HUES64 (cell line): ENCODE results near the gene SNX4.

Experiments used
- H3K27ac ChIP-seq: 2 replicates; pipeline ENCODE4 v1.7.0; 2013; ENCODE audit warnings: low read depth, low read length, inconsistent platforms
- H3K27me3 ChIP-seq: 2 replicates; pipeline ENCODE4 v1.6.1; 2013; ENCODE audit warnings: mild to moderate bottlenecking, low read length; ENCODE audit not compliant: insufficient read depth
- H3K36me3 ChIP-seq: 2 replicates; pipeline ENCODE4 v1.6.1; 2013; ENCODE audit warnings: mild to moderate bottlenecking, low read length; ENCODE audit not compliant: insufficient read depth
- H3K4me1 ChIP-seq: 2 replicates; pipeline ENCODE4 v1.6.1; 2013; ENCODE audit warnings: mild to moderate bottlenecking, low read length, moderate library complexity; ENCODE audit not compliant: insufficient read depth
- H3K4me3 ChIP-seq: 2 replicates; pipeline ENCODE4 v1.5.1; 2013; ENCODE audit warnings: mild to moderate bottlenecking, low read length, moderate library complexity
- H3K9ac ChIP-seq: 2 replicates; pipeline ENCODE4 v1.6.1; 2013; ENCODE audit warnings: mild to moderate bottlenecking, low read depth, low read length
- H3K9me3 ChIP-seq: 2 replicates; pipeline ENCODE4 v1.6.1; 2013; ENCODE audit warnings: low read depth, low read length; ENCODE audit not compliant: insufficient read depth
- WGBS: fragments of 150-250, 120-280 bp; methylation state at CpG from one replicate; pipeline ENCODE4 v1.1.7; 2013; ENCODE audit warnings: missing lambda C conversion rate; 5-methylcytosine and 5-hydroxymethylcytosine counted together

SNX4 gene

GRCh38 chr3:125403789-125404188 is 116.2 kb downstream of the SNX4 start:
- H3K27ac ChIP-seq: no peak overlapping the region

GRCh38 chr3:125402639-125403038 is 117.4 kb downstream of the SNX4 start:
- Histone ChIP-seq H3K4me3 (no peak overlapping the region), H3K36me3 (no peaks in the 10 kb centered on the region), H3K9me3 (no peaks in the 10 kb centered on the region), H3K4me1 (no peaks in the 10 kb centered on the region; the same call in 1 of the 2 replicates), H3K27me3 (peaks cover 8% of the 10 kb centered on the region; the same call in 1 of the 2 replicates), H3K9ac (no peak overlapping the region), H3K27ac (no peak overlapping the region)
- 76% methylated on average over 2 of the region's 2 CpGs for WGBS

More at GRCh38 chr3:125403789-125404188, 116.2 kb downstream of the SNX4 start:
- Histone ChIP-seq H3K9me3 (no peaks in the 10 kb centered on the region), H3K4me3 (no peak overlapping the region), H3K4me1 (no peaks in the 10 kb centered on the region; the same call in 1 of the 2 replicates), H3K27me3 (no peaks in the 10 kb centered on the region), H3K36me3 (no peaks in the 10 kb centered on the region), H3K9ac (no peak overlapping the region)
- WGBS: 85% methylated on average over 2 of the region's 2 CpGs

- H3K9me3 ChIP-seq: no peaks in the 10 kb centered on the region
- no peak overlapping the region for H3K27ac ChIP-seq
- no peaks in the 10 kb centered on the region for H3K36me3 ChIP-seq
- peaks cover 8% of the 10 kb centered on the region; the same call in 1 of the 2 replicates for H3K27me3 ChIP-seq
- H3K4me3 ChIP-seq: no peak overlapping the region
- H3K9ac ChIP-seq: no peak overlapping the region
- 81% methylated on average over 1 of the region's 1 CpG for WGBS
- H3K4me1 ChIP-seq: no peaks in the 10 kb centered on the region; the same call in 1 of the 2 replicates
These were observed 118.6 kb downstream of the SNX4 start for GRCh38 chr3:125401402-125401801.

- Histone ChIP-seq H3K27me3 (peaks cover 8% of the 10 kb centered on the region; the same call in 1 of the 2 replicates), H3K4me1 (no peaks in the 10 kb centered on the region; the same call in 1 of the 2 replicates), H3K36me3 (no peaks in the 10 kb centered on the region), H3K27ac (no peak overlapping the region), H3K9ac (no peak overlapping the region), H3K4me3 (no peak overlapping the region), H3K9me3 (no peaks in the 10 kb centered on the region)
- WGBS: no CpG with 5 or more reads among the region's 1 CpG
These were observed 121.0 kb downstream of the SNX4 start for GRCh38 chr3:125398952-125399351.
